ENCODE measurements around the gene CFAP97D2.

GRCh38 chr13:114155320-114155719, 23.7 kb upstream of the CFAP97D2 start:
- TF ChIP-seq POLR2A (IDR thresholded peaks at IDR 0.05) (no peak), POLR2AphosphoS5 (IDR thresholded peaks at IDR 0.05) (no peak), CTCF (IDR thresholded peaks at IDR 0.05 in 8 of 11, conservative IDR thresholded peaks at IDR 0.05 in 3 of 11) (no peak)
